ENCODE measurements around the gene TCP11. TPM values are rescaled to one million over a fixed set of nuclear protein-coding genes. Genes with fewer than 3 reads are reported as not detected.

TCP11 gene
- total RNA-seq, 1 donor from 2014 or later: 0.31 TPM

DNA sequence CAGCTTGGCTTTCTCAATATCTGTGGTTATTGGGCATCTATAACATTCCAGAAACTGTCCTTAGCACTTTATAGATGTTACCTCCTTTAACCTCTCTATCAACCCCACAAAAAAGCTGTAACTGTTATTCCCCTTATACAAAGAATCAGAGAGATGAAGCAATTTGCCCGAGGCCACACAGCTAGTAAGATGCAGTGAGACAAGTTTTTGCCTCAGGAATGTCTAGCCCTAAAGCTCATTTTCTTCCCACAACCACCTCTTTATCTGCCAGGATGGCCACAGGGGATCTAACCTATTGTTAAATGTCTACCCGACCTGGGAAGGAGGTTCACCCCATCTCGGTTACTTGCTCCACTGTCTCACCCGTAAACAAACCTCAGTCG lies 31.9 kb upstream of the TCP11 start:
- no peak for DNase-seq

DNA sequence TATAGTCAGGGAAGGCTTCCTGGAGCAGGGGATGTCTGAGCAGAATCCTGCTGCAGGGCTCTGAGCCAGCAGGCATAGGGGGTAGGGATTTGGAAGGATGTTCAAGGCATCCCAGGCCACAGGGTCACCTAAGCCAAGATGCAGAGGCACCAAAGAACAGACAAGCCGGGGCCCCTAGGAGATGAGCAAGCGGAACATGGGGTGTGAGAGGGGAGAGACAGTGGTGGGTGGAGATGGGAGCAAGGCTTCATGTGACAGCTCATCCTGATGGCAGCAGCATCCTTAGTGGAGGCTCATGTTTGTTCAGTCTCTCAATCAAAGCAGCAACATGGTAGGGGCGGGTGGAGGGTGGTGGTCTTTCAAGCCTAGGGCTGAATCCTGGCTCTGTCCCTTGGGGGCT lies 29.8 kb upstream of the TCP11 start:
- no peak for DNase-seq

DNA sequence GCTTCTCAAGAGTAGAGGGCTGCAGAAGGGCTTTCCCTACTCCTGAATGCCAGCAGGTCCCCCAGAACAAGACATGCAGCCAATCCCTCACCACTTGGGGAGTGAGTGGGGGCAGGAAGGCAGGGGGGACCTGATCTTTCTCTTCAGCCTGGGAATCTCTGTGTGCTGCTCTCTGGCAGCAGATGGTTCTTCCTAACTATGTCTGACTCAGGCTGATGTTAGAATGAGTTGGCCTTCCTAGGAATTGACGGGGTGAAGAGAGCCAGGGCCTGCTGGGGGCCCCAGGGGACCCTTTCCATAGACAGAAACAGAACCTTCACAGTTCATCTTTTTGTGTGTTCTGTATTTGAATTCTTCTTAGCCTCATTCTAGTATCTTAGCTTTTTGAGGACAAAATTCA lies 29.0 kb upstream of the TCP11 start:
- DNase-seq: no peak

DNA sequence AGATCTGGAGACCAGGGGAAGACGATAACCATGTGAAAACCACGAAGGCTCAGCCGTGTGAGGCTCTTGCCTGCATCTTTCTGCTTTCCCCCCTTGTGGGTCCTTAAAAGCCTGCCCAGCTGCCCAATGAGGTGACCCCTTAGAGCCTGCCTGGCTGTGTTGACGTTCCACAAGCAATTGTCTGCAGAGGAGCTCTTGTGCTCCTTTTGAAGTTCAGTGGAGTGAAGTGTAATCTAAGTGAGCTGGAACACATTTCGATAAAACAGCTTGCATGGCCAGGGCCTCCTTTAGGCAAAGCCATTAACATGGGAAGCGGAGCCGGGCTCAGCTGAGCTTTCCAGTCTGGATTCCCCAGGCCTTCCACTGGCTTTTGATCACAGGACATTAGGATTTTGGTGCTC lies 27.3 kb upstream of the TCP11 start:
- DNase-seq: no peak

DNA sequence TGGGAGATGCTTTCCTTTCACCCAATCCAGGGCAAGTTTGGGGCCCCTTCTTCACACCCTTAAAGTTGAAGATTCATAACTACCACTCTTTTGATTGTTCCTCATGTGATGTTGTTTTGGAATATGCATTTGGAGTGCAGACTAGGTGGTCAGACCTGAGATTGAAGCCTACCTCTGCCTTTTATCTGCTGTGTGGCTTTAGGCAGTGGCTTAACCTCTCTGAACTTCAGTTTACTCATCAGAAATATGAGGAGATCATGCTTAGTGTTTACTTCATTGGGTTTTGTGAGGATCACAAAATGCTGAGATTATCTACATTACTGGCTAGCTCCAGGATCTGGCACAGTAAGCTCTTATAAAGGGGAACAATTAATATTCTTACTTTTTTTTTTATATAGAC lies 26.4 kb upstream of the TCP11 start:
- no peak for DNase-seq

DNA sequence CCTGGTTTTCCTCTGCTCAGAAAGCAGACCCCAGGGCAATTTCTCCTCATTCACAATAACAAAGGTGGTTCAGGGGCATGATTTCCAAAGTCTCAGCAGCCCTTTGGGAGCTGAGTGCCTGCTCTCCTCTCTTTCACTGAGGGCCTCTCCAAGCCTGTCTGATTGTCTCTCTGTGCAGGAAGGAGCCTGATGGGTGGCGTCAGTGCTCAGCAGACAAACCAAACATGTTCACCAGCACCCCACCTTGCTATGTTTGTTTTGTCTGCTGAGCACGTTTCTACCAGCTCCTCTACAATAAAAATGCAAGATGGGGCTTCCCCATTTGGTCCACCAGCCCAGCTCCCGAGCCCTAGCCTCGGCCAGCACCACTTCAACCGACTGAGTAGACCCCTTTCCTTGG lies 25.4 kb upstream of the TCP11 start:
- DNase-seq: no peak

DNA sequence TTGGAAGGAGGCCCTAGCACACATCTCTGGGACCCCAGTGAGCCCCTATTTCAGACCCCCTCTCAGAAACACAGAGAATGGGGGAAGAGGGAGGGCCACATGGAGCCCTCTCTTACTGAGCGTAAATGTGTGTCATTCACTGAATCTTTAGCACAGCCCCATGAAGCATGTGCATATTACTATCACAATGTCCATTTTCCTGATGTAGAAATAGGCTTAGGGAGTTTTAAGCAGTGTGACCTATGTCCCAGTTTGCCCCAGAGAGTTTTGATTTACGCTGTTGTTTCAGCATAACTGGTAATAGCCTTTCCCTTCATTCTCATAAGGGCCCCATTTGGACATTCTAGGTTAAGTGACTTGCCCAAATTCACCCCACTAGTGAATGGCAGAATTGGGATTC lies 25.0 kb upstream of the TCP11 start:
- no peak for DNase-seq

DNA sequence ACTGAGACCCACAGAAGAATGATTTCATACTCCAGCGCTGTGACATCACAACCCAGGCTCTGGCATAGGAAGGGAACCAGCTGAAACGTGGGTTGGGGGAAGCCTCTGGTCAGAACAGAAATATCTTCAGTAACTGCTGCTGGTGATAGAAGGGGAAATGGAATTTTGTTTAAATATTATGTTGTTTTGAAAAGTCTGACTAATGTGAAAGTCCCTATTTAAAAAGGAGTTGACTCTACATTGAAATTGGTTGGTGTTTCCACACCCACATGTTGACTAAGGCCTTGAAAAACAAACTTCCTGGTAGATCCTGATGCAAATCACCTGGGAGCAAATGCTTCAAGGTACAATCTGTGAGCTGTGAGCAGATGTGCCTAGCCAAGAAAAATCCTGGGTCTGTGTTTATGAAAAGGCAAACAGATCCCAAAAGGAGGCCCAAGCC lies 24.5 kb upstream of the TCP11 start:
- DNase-seq: no peak

DNA sequence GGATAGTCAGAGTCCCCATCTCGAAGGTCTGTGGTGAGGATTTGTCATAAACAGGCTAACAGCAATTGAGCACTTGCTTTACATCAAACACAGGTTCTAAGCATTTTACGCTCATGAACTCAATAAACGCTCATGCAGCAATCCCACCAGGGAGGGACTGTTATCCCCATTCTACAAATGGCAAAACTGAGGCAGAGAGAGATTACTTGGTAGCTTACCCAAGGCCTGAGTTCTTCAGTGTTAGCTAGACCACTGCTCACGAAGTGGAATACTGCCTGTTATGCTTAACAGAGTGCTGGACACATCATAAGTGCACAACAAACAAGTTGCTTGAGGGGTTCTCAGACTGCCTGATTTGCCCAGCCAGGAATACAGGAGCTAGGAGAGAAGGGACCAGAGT lies 23.7 kb upstream of the TCP11 start:
- DNase-seq: no peak

DNA sequence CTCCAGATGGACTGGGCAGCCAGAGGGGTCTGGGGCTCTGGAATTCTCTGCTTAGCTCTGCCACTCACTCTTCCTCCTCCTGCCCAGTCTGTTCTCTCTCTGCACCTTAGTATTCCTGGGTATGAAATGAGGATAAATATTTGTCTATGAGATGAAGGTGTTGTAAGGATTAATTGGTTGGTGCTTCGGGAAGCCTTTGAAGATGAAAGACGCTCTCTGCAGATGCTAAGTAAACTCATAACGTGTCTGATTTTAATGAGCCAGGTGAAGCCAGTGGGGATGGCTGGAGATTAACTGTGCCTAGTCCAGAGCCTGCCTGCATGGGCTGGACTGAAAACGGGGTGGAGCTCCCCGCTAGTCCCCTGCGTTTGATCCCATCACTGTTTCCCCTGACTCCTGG lies 23.1 kb upstream of the TCP11 start:
- DNase-seq: no peak

DNA sequence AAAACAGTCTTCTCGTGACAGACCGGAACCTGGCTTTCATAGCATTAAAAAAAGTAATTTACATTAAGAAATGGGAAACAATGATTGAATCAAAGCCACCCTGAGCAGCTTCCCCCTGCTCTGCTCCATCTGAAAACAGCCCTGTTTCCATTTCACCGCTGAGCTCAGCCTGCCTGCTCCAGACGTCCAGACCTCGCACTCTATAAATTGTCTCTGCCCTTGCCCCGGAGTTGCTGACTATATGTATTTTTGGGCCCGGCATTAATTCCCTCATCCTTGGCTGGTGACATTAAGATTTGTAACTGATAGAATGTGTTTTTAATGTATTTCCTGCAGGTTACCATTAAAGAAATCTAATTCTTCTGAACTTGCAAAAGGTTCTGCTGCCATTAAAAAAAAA lies 22.7 kb upstream of the TCP11 start:
- DNase-seq: no peak

DNA sequence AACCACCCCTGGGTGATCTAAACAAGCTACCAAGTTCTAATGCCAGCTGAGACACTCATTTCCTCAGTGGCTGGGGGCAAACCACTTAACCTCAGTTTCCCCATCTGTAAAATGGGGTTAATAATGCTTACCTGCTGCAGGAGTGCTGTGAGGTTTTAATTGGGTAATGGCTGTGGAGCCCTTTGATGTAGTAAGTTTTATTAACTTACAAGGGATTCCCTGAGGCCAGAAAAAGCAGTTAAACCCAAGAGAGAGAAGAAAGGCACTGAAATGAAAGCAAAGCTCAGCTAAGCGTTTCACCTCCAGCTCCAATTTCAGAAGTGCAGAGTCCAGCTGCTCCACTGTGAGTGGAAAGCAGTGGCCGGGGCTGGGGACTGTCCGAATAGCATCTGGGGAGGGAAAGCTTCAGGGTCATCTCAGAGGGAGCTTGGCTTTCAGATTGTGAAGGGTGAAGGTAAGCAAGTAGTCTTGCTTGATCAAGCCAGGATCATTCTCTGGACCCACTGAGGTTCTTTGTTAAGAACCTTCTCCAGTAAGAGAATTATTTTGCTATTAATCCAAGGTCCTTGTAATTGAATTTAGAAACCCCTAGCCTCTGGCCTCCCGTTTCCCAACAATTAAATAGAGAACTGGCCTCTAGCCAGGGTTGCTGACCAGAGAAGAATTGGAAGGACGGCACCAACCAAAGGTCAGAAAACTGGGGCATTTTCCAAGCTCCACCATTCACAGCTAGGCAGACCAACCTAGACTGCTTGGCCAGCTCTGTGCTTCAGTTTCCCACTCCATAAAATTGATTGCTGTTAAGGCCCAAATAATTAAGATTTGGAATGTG lies 20.9 kb upstream of the TCP11 start:
- DNase-seq: no peak

DNA sequence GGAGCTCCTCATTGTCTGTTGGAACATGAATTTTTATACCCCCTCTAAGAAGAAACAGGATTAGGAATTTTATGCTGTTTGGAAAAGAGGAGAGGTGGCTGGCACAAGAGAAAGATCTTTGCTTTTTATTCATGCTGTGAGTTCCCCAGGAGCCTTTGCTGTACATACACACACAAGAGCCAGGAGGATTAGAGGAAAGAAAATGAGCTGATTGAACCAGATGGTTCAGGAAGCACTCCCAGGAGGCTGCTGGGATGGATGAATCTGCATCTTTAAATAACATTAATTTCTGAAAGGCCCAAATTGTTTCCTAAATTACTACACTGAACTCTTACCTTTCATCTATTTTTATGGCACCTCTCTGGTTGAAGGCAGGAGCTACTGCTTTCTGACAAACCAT lies 20.1 kb upstream of the TCP11 start:
- no peak for DNase-seq

DNA sequence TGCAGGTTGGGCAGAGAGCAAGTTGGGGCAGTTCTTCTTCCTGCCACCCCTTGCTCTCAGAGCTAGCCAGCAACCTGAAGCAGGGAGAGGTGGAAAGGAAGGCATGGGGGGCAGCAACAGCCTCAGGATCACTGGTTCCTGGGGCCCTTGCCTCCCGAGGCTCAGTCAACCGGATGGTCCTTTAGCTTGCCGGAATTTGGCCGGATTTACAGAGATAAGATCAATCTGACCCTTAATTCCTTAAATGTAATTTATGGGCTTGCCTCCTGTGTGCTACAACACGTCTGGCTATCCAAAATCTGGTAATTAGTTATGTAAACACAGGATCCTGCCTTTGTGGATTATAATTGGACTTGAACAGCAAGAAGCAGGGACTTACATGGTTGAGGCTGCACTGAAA lies 19.5 kb upstream of the TCP11 start:
- DNase-seq: no peak

DNA sequence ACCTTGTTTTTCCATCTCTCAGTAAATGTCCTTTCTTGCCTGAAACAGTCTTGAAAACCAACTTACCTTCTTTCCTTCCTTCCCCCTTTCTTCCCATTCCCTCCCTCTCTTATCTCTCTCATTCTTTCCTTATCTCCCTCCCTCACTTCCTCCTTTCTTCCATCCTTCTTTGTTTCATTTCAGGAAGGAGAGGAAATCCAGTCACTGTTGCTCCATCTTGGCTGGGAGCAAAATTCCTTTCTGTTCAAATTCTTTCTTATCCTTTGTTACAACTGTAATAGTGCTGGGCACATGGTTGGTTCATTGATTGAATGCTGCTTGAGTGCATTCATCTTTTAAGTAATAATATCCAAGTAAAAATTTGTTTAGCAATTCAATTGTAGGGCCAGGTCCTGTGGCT lies 17.4 kb upstream of the TCP11 start:
- DNase-seq: no peak

DNA sequence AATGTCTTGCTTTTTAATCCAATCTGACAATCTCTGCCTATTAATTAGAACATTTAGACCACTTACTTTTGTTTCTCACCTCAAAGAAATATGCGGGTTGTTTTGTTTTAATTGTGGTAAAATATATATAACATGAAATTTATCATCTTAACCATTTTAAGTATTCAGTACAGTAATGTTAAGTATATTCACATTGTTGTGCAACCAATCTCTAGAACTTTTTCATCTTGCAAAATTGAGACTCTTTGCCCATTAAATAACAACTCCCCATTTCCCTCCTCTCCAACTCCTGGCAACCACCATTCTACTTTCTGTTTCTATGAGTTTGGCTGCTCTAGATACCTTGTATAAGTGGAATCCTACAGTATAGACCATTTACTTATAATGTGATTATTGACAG lies 13.8 kb upstream of the TCP11 start:
- no peak for DNase-seq

DNA sequence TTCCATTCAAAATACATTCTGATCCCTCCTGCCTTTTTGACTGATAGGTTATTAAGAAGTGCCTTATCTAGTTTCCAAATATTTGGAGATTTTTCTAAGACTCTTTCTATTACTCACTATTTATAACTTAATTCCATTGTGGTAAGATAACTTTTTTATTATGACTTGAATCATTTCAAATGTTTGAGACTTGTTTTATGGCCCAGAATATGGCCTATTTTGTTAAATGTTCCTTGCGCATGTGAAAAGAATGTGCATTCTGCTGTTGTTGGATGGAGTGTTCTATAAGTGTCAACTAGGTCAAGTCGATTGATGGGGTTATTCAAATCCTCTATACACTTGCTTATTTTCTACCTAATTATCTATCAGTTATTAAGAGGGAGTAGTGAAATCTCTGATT lies 13.1 kb upstream of the TCP11 start:
- no peak for DNase-seq

DNA sequence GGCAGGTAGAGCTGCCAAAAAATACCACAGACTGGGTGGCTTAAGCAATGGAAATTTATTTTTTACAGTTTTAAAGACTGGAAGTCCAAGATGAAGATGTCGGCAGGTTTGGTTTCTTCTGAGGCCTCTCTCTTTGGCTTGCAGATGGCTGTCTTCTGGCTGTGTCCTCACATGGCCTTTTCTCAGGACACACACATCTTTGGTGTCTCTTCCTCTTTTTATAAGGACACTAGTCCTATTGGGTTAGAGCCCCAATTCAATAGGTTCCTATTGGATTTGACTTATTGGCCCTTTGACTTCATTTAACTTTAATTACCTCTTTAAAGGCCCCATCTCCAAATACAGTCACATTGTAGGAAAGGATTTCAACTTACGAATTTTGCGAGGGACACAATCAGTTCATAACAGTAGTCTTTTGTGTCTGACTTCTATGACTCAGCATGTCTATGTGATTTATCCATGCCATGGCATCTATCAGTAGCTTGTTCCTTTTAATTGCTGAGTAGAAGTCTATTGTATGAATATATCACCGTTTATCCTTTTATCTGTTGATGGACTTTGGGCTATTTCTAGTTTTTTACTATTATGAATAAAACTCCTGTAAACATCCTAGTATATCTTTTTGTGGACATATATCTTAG lies 11.0 kb upstream of the TCP11 start:
- no peak for DNase-seq

DNA sequence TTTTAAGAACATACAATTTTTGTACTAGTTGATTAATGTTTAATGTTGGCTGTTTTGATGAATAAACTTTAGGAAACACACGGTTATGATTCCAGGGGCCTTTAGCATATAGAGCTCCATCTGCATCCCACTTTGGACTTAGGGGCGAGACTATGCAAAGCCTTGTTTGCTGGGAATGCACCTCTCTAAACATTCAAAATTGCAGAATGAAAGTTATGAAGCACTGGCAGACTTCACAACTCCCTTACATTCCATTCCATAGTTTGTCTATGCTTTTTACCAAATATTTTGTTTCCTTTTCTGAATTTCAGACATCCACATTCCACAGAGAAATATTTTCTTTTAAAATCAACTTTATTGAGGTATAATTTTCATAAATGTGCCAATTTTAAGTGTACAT lies 10.3 kb upstream of the TCP11 start:
- no peak for DNase-seq

DNA sequence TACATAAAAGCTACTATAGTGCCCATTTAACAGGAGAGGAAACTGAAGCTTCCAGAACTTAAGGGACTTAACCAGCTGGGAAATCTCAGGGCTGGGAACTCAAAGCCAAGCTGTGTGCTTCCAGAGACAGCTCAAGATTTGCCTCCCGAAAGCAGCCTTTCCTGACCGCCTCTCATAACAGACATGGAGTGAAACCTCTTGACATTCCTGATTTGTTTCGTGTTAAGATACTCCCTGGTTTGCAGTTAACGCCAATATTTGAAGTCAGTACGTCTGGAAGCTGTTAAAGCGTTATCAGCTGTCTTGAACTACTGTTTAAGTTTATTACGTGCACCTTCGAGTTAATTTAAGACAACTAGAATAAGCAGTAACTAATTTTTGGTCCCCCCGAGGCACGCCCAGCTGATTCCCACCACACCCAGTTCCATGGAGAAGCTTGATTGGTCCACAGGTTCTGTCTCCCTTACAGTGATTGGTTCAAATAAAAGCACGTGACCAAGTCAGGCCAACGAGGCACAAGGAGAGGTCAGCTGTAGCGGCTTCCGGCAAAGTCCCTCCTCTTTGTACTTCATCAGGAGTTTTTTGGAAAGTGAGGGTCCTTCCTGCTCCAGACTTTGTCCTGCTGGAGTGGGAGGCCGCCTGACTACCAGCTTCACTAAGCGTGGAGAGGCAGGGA lies 8.9 kb upstream of the TCP11 start:
- no peak for DNase-seq

DNA sequence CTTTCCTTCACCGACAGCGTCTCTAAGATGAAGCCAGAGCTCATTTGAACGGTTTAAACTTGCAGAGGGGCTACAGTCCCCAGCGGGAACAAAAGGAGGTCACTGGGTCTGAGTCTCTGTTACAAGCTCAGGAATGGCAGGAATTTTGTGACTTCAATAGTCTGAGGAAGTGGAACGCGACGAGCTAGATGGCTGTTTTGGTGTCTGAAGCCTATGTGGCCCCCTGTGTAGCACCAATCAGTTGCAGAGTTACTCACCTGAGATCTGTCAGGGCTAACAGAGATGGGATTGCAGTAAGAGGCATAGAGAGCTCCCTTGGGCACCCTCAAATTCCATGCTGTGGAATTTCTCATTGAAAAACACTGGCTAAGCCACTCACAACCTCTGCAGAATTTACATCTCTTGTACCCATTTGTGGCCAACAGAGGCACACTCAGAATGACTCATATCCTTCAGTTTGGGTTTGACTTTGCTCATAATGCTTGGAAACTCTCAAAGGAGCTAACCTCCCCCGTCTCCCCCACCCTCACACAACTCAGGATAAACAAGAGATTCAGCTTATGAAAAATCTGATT lies 7.1 kb upstream of the TCP11 start:
- no peak for DNase-seq

DNA sequence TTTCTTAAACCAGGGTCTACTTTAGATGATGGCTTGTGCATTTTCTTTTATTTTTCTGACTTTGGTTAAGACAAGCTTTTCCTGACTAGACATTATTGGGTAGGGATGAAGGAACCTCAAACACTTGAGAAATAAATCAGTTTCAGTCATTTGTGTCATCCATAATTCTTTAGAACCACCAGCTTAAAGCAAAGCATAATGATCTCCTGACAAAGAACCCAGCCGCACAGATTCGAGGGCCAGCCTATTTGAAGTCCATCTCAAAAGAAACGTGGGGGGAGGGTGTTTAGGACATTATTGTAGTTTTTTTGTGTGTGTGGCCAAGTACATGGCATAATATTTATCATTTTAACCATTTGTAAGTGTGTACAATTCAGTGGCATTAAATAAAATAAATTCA lies 6.3 kb upstream of the TCP11 start:
- DNase-seq: no peak

DNA sequence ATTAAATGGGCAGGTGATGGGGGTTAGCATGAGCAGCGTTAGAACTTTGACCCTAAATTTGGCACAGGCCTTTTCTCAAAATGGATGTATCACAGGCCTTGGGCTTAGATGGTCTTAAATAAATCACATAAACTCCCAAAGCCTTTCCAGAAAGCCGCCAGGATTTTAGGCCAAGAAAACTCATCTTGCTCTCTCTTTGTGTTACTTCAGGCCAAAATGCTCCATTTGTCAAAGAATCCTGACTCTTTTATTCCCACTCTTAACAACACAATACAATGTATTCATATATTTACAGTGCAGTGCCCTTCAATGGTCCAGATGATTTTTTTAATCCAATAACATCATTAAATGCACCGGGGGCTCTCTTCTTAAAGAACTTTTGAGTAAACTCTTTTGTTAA lies 5.9 kb upstream of the TCP11 start:
- DNase-seq: no peak
